Heart right ventricle (tissue), 16 donors: ENCODE data around the gene SCAF1. TPM values are rescaled to one million over a fixed set of nuclear protein-coding genes. Genes with fewer than 3 reads are reported as not detected.

ENCODE experiments used
- ATAC-seq, 8 donors: fragments of 200-7000 bp; cut with Tn5 transposase; one replicate each; pipeline ENCODE4 v1.9.1; 2020; ENCODE audit warnings: mild to moderate bottlenecking in 8 of 8, moderate library complexity in 8 of 8, moderate number of reproducible peaks in 1 of 8
- DNase-seq, 2 donors: peaks; one replicate each; pipeline ENCODE4 v3.0.0-alpha.2; 2020
- H3K27ac ChIP-seq, 10 donors: fragments of 200-600 bp; sonication (generic) in 2 of 10; one replicate each; pipeline versions ENCODE4 v1.5.0 to v1.8.0; 2020 to 2022; ENCODE audit warnings: mild to moderate bottlenecking in 3 of 10
- H3K27me3 ChIP-seq, 7 donors: fragments of 200-600 bp; one replicate each; pipeline ENCODE4 v1.8.0; 2021 to 2022; ENCODE audit warnings: mild to moderate bottlenecking in 2 of 7
- H3K36me3 ChIP-seq, 9 donors: fragments of 200-600 bp; sonication (generic) in 1 of 9; one replicate each; pipeline versions ENCODE4 v1.5.0 to v1.8.0; 2020 to 2022; ENCODE audit warnings: mild to moderate bottlenecking in 2 of 9
- H3K4me1 ChIP-seq, 9 donors: fragments of 200-600 bp; sonication (generic) in 1 of 9; one replicate each; pipeline versions ENCODE4 v1.5.0 to v1.8.0; 2020 to 2022; ENCODE audit warnings: mild to moderate bottlenecking in 4 of 9
- H3K4me3 ChIP-seq, 10 donors: fragments of 200-600 bp; sonication (generic) in 2 of 10; one replicate each; pipeline versions ENCODE4 v1.5.0 to v1.8.0; 2020 to 2022; ENCODE audit warnings: mild to moderate bottlenecking in 7 of 10, moderate library complexity in 2 of 10
- H3K9me3 ChIP-seq, 11 donors: fragments of 200-600 bp in 10 of 11; sonication (generic) in 2 of 11; one replicate each; pipeline versions ENCODE4 v1.5.0 to v1.8.0; 2013 to 2022; ENCODE audit warnings: mild to moderate bottlenecking in 2 of 11, control low read depth in 1 of 11, moderate library complexity in 1 of 11
- CTCF ChIP-seq, 9 donors: fragments of 200-600 bp; sonication (generic) in 2 of 9; IDR thresholded peaks; one replicate each; pipeline versions ENCODE4 v1.5.0 to v1.8.0; 2021 to 2022; ENCODE audit warnings: antibody characterized with exemption in 9 of 9, mild to moderate bottlenecking in 5 of 9, moderate library complexity in 1 of 9
- whole genome bisulfite sequencing, 2 donors: extraction: QIAGEN DNeasy Blood & Tissue Kit; methylation state at CpG; one replicate each; pipeline ENCODE4 v1.1.7; 2013; ENCODE audit warnings: inconsistent platforms in 1 of 2; 5-methylcytosine and 5-hydroxymethylcytosine counted together
- intact Hi-C, 10 donors: fragments of 100-400 bp; cut with DNase I; formaldehyde crosslinking; loops; one replicate each; pipeline versions ENCODE4 v1.11.1 to v1.14.2; 2022
- polyA plus RNA-seq, 2 donors: library from polyadenylated mRNA; stranded (reverse); fragments of 200-250 nt; gene quantifications; one replicate each; pipeline ENCODE4 v1.2.3, GENCODE V29; 2013
- total RNA-seq, 10 donors: library from RNA; stranded (reverse); fragmentation: NEBNext Ultra II Directional in 3 of 10; extraction: Animal tissue kit (Norgen Biotek cat#: 25700) in 3 of 10; gene quantifications; one replicate each; pipeline versions ENCODE4 v1.2.1 to v1.2.4, GENCODE V29; 2021 to 2023
- donor health status: Arrhythmogenic right ventricular cardiomyopathy.
- donor health status: ischemic (EF 13 %, LVEDD 7.1; RV severe dilation, severe dysfunction).
- donor health status: healthy with polysubstance abuse.
- donor health status: DM: no; HTN: yes; CAD: no.
- donor health status: DM: no; HTN: no; CAD: no.
- donor health status: ischemic (EF 25% LVEDD 6.9; RV normal size, moderate dysfunction).
- donor health status: ischemic (EF 25% LVEDD 5.7; RV mildly dilated, moderate dysfunction).
- donor health status: healthy.
- donor health status: DM: yes; HTN: yes; CAD: no.
- donor health status: Ischemic cardiomyopathy.
- donor health status: ischemic (EF 35%, LVEDD 5.7; RV mildly dilated, moderate dysfunction).
- donor health status: nonischemic (EF 11% LVEDD 7.7; RV severe dilation, severe dysfunction).
- donor health status: DM: yes; HTN: yes; CAD: no.
- donor health status: PGD.
- donor health status: ischemic (EF 29% LVEDD 5.4; RV normal size, mild dysfunction).
- donor health status: nonischemic (EF 23%, LVEDD 6.1; RV moderate dilation, normal function).

Gene SCAF1
- total and polyA plus RNA-seq, 12 donors, result 20.2 to 60.5 (median 44.8) TPM

GRCh38 chr19:49665351-49666119 is 23.5 kb downstream of the SCAF1 start, which contains the start of the genes BCL2L12 and IRF3:
Gene BCL2L12, plus strand, starts transcription at chr19:49665933. Its CDS starts 760 bp downstream, at chr19:49666693.
Gene IRF3, minus strand, starts transcription at chr19:49665857. Its CDS starts 1,019 bp downstream, at chr19:49664838.
- peak; percentile 88 to 97 (median 94) for ATAC-seq
- H3K27me3 ChIP-seq, result no peaks in the 10 kb centered on the region
- H3K4me3 ChIP-seq, result peak within 1 kb of the TSS; percentile 50 to 94 (median 78)
- intact Hi-C loops, result loop anchor here in 4 of 10 donors (1.0 to 5.0 kb wide), 3 partner anchors 73 to 83 kb away; partner anchors contain the start of genes PRR12 (in 2 of the 4), NOSIP (in 1 of the 4) and PRRG2 (in 1 of the 4)
- DNase-seq, result peak; percentile 97 to 98
- H3K27ac ChIP-seq, result peak within 1 kb of the TSS; percentile 55 to 92 (median 89)
- TF ChIP-seq CTCF (IDR thresholded peaks at IDR 0.05), result no peak
- H3K4me1 ChIP-seq, result peaks cover 10 to 31% (median 19%) of the 10 kb centered on the region in 9 donors
- no peaks in the 10 kb centered on the region for H3K9me3 ChIP-seq
- H3K36me3 ChIP-seq, result peaks cover 0 to 46% (median 8%) of the 10 kb centered on the region in 9 donors
- WGBS, 2 donors, result 0% methylated on average over 50 of the region's 50 CpGs

- H3K4me3 ChIP-seq, result peak overlapping the region; percentile 50 to 94 (median 78)
- H3K27ac ChIP-seq, result peak overlapping the region in 9 of 10 donors; percentile 49 to 92 (median 91)
- WGBS, 2 donors, result 0 to 1% methylated on average over 9 of the region's 9 CpGs
- H3K36me3 ChIP-seq, result peaks cover 0 to 42% (median 8%) of the 10 kb centered on the region in 9 donors
- peak in 2 of 9 donors; percentile 10 to 15 for TF ChIP-seq CTCF (IDR thresholded peaks at IDR 0.05)
- H3K27me3 ChIP-seq, result no peaks in the 10 kb centered on the region
- intact Hi-C loops, result loop anchor here in 3 of 10 donors (5.0 kb wide), 2 partner anchors 74 to 84 kb away; partner anchors contain the start of genes PRR12 (in 2 of the 3), NOSIP (in 1 of the 3) and PRRG2 (in 1 of the 3)
- peaks cover 10 to 31% (median 19%) of the 10 kb centered on the region in 9 donors for H3K4me1 ChIP-seq
- H3K9me3 ChIP-seq, result no peaks in the 10 kb centered on the region
- DNase-seq (no peak), ATAC-seq (peak in 1 of 8 donors; percentile 2)
Observed at GRCh38 chr19:49666120-49666444, 24.1 kb downstream of the SCAF1 start.

- Histone ChIP-seq H3K27ac (no peak overlapping the region), H3K4me3 (no peak overlapping the region), H3K27me3 (no peaks in the 10 kb centered on the region), H3K36me3 (peaks cover 0 to 28% (median 0%) of the 10 kb centered on the region in 9 donors), H3K4me1 (peaks cover 10 to 38% (median 25%) of the 10 kb centered on the region in 9 donors), H3K9me3 (no peaks in the 10 kb centered on the region)
- ATAC-seq (no peak), DNase-seq (no peak)
- intact Hi-C loops, result loop anchor here in 3 of 10 donors (5.0 kb wide), 2 partner anchors 75 to 85 kb away; partner anchors contain the start of genes PRR12 (in 2 of the 3), NOSIP (in 1 of the 3) and PRRG2 (in 1 of the 3)
- TF ChIP-seq CTCF (IDR thresholded peaks at IDR 0.05), result no peak
- 88 to 91% methylated on average over 2 of the region's 2 CpGs for WGBS, 2 donors
Observed at GRCh38 chr19:49667473-49667872, 25.5 kb downstream of the SCAF1 start.

- 94 to 98% methylated on average over 3 of the region's 3 CpGs for WGBS, 2 donors
- no peaks in the 10 kb centered on the region for H3K27me3 ChIP-seq
- peaks cover 0 to 20% (median 0%) of the 10 kb centered on the region in 9 donors for H3K36me3 ChIP-seq
- peaks cover 7 to 23% (median 17%) of the 10 kb centered on the region in 9 donors for H3K4me1 ChIP-seq
- no peak overlapping the region for H3K4me3 ChIP-seq
- no peak for ATAC-seq
- TF ChIP-seq CTCF (IDR thresholded peaks at IDR 0.05), result no peak
- intact Hi-C loops, result loop anchor here in 3 of 10 donors (5.0 kb wide), 2 partner anchors 77 to 87 kb away; partner anchors contain the start of genes PRR12 (in 2 of the 3), NOSIP (in 1 of the 3) and PRRG2 (in 1 of the 3)
- no peak for DNase-seq
- no peaks in the 10 kb centered on the region for H3K9me3 ChIP-seq
- H3K27ac ChIP-seq, result no peak overlapping the region
Observed at GRCh38 chr19:49669516-49669915, 27.5 kb downstream of the SCAF1 start.
